Measurements from ENCODE around the gene FXR2.

Gene FXR2

DNA sequence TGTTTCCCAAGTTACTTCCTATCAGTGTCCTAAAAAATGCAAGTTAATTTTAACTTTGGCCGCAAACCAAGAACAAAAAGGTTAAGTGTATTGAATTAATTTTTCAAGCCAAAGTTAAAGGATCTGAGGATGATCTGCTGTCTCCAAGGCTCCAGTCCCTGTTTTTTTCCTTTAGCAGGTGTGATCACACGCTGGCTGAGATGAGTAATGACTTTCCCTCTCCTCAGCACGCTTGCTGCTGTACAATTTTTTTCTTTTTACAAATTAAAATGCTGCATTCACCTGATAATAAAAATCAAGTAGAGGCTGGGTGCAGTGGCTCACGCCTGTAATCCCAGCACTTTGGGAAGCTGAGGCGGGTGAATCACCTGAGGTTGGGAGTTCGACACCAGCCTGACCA is 69.8 kb downstream of the FXR2 start:
- no peak for DNase-seq

All from Kasumi-1 (cell line).